Lower leg skin (tissue), 3 donors: ENCODE data around the gene MINDY4.

ENCODE experiments used
- CTCF ChIP-seq, 3 donors: fragments of 450-650 bp; IDR thresholded peaks; one replicate each; pipeline ENCODE4 v1.5.1; 2016; ENCODE audit warnings: antibody characterized with exemption in 3 of 3, mild to moderate bottlenecking in 3 of 3, moderate library complexity in 2 of 3
- POLR2A ChIP-seq, 2 donors: fragments of 450-650 bp; IDR thresholded peaks; one replicate each; pipeline ENCODE4 v1.6.1; 2016 to 2017; ENCODE audit warnings: antibody characterized with exemption in 2 of 2, mild to moderate bottlenecking in 1 of 2, moderate library complexity in 1 of 2

GRCh38 chr7:30880125-30880720 lies 109.0 kb downstream of the MINDY4 start:
- no peak for TF ChIP-seq CTCF (IDR thresholded peaks at IDR 0.05)
- no peak for TF ChIP-seq POLR2A (IDR thresholded peaks at IDR 0.05)
